ENCODE measurements around the gene PPP6R2.

Gene PPP6R2

GRCh38 chr22:50298266-50298637 lies 44.9 kb upstream of the PPP6R2 start:
- in situ Hi-C loops (cut with MboI; ENCODE audit: low sequenced_read_pairs, unreplicated experiment), result no loop called here
- DNase-seq (ENCODE audit: low spot score), result no peak
- no peak for TF ChIP-seq CTCF (IDR thresholded peaks at IDR 0.05; ENCODE audit: borderline replicate concordance, control extremely low read depth, extremely low read depth, insufficient read depth, missing control alignments)

GRCh38 chr22:50298937-50299784 lies 44.0 kb upstream of the PPP6R2 start:
- TF ChIP-seq CTCF (IDR thresholded peaks at IDR 0.05; ENCODE audit: borderline replicate concordance, control extremely low read depth, extremely low read depth, insufficient read depth, missing control alignments), result no peak
- no peak for DNase-seq (ENCODE audit: low spot score)
- in situ Hi-C loops (cut with MboI; ENCODE audit: low sequenced_read_pairs, unreplicated experiment), result no loop called here

- no peak for DNase-seq (ENCODE audit: low spot score)
- TF ChIP-seq CTCF (IDR thresholded peaks at IDR 0.05; ENCODE audit: borderline replicate concordance, control extremely low read depth, extremely low read depth, insufficient read depth, missing control alignments), result no peak
- in situ Hi-C loops (cut with MboI; ENCODE audit: low sequenced_read_pairs, unreplicated experiment), result no loop called here
Measured at GRCh38 chr22:50299785-50300619, 43.1 kb upstream of the PPP6R2 start.

GRCh38 chr22:50300620-50301257 lies 42.4 kb upstream of the PPP6R2 start:
- TF ChIP-seq CTCF (IDR thresholded peaks at IDR 0.05; ENCODE audit: borderline replicate concordance, control extremely low read depth, extremely low read depth, insufficient read depth, missing control alignments), result no peak
- in situ Hi-C loops (cut with MboI; ENCODE audit: low sequenced_read_pairs, unreplicated experiment), result no loop called here
- DNase-seq (ENCODE audit: low spot score), result no peak

- DNase-seq (ENCODE audit: low spot score), result no peak
- in situ Hi-C loops (cut with MboI; ENCODE audit: low sequenced_read_pairs, unreplicated experiment), result no loop called here
- TF ChIP-seq CTCF (IDR thresholded peaks at IDR 0.05; ENCODE audit: borderline replicate concordance, control extremely low read depth, extremely low read depth, insufficient read depth, missing control alignments), result no peak
Measured at GRCh38 chr22:50301581-50301991, 41.5 kb upstream of the PPP6R2 start.

GRCh38 chr22:50302041-50302541 lies 41.0 kb upstream of the PPP6R2 start:
- no peak for DNase-seq (ENCODE audit: low spot score)
- no peak for TF ChIP-seq CTCF (IDR thresholded peaks at IDR 0.05; ENCODE audit: borderline replicate concordance, control extremely low read depth, extremely low read depth, insufficient read depth, missing control alignments)

More at GRCh38 chr22:50302041-50302541, 41.0 kb upstream of the PPP6R2 start:
- in situ Hi-C loops (cut with MboI; ENCODE audit: low sequenced_read_pairs, unreplicated experiment), result no loop called here
